HUES6 (cell line): ENCODE results near the gene TRMT11.

Experiments
- H3K27ac ChIP-seq: 2 replicates; pipeline ENCODE4 v1.7.0; 2013; ENCODE audit warnings: low read depth, mild to moderate bottlenecking, low read length, inconsistent platforms
- H3K27me3 ChIP-seq: 2 replicates; pipeline ENCODE4 v1.6.1; 2013; ENCODE audit warnings: low read length; ENCODE audit not compliant: control insufficient read depth, insufficient read depth
- H3K36me3 ChIP-seq: 2 replicates; pipeline ENCODE4 v1.6.1; 2013; ENCODE audit warnings: low read length; ENCODE audit not compliant: control insufficient read depth, insufficient read depth
- H3K4me1 ChIP-seq: 2 replicates; pipeline ENCODE4 v1.6.1; 2013; ENCODE audit warnings: low read length; ENCODE audit not compliant: control insufficient read depth, insufficient read depth
- H3K4me3 ChIP-seq: 2 replicates; pipeline ENCODE4 v1.5.1; 2013; ENCODE audit warnings: low read depth, low read length
- H3K9ac ChIP-seq: one replicate; pipeline ENCODE4 v1.6.1; 2013; ENCODE audit warnings: mild to moderate bottlenecking, low read length
- H3K9me3 ChIP-seq: 2 replicates; pipeline ENCODE4 v1.6.1; 2013; ENCODE audit warnings: low read depth, low read length; ENCODE audit not compliant: control insufficient read depth, insufficient read depth

The TRMT11 gene

GRCh38 chr6:126075335-126076071 lies 89.2 kb downstream of the TRMT11 start:
- Histone ChIP-seq H3K9me3 (no peaks in the 10 kb centered on the region), H3K27ac (no peak overlapping the region), H3K4me3 (no peak overlapping the region), H3K27me3 (no peaks in the 10 kb centered on the region), H3K36me3 (no peaks in the 10 kb centered on the region), H3K4me1 (peaks cover 4% of the 10 kb centered on the region; the same call in 1 of the 2 replicates), H3K9ac (no peak overlapping the region)

DNA sequence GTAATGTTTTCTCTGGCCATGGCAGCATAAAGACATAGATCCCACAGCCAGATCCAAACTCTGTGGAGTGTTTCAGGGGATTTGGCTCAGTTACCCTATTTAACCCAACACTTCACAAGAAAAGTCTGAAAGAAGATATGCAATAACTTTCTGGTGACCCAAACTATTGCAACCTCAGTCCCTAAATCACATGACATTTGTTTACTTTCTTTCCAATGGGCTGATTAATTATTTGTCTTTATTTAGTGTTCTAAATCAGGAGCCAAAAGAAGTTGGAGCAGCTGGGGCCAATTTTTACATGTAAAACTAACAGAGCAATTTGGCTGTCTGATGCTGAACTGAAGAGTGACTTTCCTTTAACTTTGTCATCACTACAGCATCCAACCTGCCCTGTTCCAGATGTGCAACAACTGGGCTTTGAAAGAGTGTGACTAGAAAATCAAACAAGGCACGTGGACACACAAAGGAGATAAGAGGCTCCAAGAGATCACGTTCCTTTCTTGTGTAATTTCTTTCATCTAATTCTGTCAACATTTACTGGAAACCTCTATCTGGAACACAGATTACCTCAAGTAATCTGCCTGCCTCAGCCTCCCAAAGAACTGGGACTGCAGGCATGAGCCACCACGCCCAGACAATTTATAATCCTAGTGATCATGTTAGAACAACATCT lies 90.8 kb downstream of the TRMT11 start:
- H3K9ac ChIP-seq = no peak overlapping the region
- H3K27ac ChIP-seq = no peak overlapping the region

GRCh38 chr6:126077810-126078776 lies 91.8 kb downstream of the TRMT11 start:
- Histone ChIP-seq H3K9me3 (no peaks in the 10 kb centered on the region), H3K4me3 (no peak overlapping the region)

More for the DNA sequence above, 90.8 kb downstream of the TRMT11 start:
- no peaks in the 10 kb centered on the region for H3K36me3 ChIP-seq
- H3K4me3 ChIP-seq = no peak overlapping the region
- peaks cover 4% of the 10 kb centered on the region; the same call in 1 of the 2 replicates for H3K4me1 ChIP-seq
- H3K9me3 ChIP-seq = no peaks in the 10 kb centered on the region
- H3K27me3 ChIP-seq = no peaks in the 10 kb centered on the region

GRCh38 chr6:126083875-126084274 lies 97.5 kb downstream of the TRMT11 start:
- Histone ChIP-seq H3K4me1 (no peaks in the 10 kb centered on the region), H3K9ac (no peak overlapping the region)

More at GRCh38 chr6:126077810-126078776, 91.8 kb downstream of the TRMT11 start:
- H3K36me3 ChIP-seq = no peaks in the 10 kb centered on the region
- peaks cover 4% of the 10 kb centered on the region; the same call in 1 of the 2 replicates for H3K4me1 ChIP-seq
- H3K9ac ChIP-seq = no peak overlapping the region
- no peaks in the 10 kb centered on the region for H3K27me3 ChIP-seq
- no peak overlapping the region for H3K27ac ChIP-seq

GRCh38 chr6:126086560-126086959 lies 100.2 kb downstream of the TRMT11 start:
- Histone ChIP-seq H3K4me1 (peaks cover 4% of the 10 kb centered on the region), H3K9ac (no peak overlapping the region), H3K27me3 (no peaks in the 10 kb centered on the region), H3K27ac (no peak overlapping the region), H3K9me3 (no peaks in the 10 kb centered on the region), H3K4me3 (no peak overlapping the region), H3K36me3 (no peaks in the 10 kb centered on the region)

More at GRCh38 chr6:126083875-126084274, 97.5 kb downstream of the TRMT11 start:
- no peaks in the 10 kb centered on the region for H3K27me3 ChIP-seq
- no peak overlapping the region for H3K27ac ChIP-seq
- H3K4me3 ChIP-seq = no peak overlapping the region
- H3K9me3 ChIP-seq = no peaks in the 10 kb centered on the region
- no peaks in the 10 kb centered on the region for H3K36me3 ChIP-seq
